ENCODE results near the gene RELB.

RELB gene

GRCh38 chr19:45061965-45062364 is 60.7 kb downstream of the RELB start:
- DNase-seq, result no peak

DNA sequence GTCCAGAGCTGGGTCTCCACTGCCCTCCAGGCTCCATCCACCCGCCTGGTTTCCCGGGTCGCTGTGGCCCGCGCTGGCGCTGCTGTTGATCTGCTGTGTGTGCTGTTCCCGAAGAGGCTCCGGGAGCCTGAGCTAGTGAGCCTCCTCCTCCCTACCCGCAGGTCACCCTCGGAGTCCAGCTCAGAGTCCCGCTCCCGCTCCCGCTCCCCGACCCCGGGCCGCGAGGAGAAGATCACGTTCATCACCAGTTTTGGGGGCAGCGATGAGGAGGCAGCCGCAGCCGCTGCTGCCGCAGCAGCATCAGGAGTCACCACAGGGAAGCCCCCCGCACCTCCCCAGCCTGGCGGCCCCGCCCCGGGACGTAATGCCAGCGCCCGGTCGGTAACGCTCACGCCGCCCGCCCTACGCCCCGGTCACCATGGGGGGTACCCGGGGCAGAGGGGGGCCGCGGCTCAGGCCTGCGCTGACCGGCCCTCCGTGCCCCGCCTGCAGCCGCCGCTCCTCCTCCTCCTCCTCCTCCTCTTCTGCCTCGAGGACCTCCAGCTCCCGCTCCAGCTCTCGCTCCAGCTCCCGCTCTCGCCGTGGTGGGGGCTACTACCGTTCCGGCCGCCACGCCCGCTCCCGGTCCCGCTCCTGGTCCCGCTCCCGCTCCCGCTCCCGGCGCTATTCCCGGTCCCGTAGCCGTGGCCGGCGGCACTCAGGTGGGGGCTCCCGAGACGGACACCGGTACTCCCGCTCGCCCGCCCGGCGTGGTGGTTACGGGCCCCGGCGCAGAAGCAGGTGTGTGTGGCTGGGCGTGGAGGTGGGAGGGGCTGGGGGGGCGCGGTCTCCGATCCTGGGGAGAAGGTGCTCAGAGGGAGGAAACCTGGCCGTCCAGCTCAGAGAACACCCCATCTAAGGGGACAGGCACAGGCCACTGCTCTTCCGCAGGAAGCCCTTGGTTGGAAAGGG is 62.9 kb downstream of the RELB start:
- no peak for DNase-seq

- DNase-seq, result no peak
Measured at GRCh38 chr19:45066921-45067661, 65.8 kb downstream of the RELB start.

- DNase-seq, result no peak
Measured at GRCh38 chr19:45068041-45068440, 66.8 kb downstream of the RELB start.

DNA sequence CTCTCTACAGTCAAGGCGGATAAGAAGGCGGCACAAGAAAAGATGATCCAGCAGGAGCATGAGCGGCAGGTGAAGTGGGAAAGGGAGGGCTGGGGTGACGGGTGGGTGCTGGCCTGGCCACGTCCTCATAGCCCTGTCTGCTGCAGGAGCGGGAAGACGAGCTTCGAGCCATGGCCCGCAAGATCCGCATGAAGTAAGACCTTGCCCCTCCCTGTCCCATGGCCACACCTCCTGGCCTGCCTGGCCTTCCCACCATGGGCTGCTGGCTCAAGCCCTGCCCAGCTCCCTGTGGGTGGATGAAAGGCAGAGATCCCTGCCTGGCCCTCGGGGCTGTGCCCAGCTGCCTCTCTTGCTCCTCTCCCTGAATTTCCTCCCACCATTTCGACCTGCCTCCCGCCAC is 67.8 kb downstream of the RELB start:
- no peak for DNase-seq

GRCh38 chr19:45070214-45070613 is 69.0 kb downstream of the RELB start:
- DNase-seq, result no peak

DNA sequence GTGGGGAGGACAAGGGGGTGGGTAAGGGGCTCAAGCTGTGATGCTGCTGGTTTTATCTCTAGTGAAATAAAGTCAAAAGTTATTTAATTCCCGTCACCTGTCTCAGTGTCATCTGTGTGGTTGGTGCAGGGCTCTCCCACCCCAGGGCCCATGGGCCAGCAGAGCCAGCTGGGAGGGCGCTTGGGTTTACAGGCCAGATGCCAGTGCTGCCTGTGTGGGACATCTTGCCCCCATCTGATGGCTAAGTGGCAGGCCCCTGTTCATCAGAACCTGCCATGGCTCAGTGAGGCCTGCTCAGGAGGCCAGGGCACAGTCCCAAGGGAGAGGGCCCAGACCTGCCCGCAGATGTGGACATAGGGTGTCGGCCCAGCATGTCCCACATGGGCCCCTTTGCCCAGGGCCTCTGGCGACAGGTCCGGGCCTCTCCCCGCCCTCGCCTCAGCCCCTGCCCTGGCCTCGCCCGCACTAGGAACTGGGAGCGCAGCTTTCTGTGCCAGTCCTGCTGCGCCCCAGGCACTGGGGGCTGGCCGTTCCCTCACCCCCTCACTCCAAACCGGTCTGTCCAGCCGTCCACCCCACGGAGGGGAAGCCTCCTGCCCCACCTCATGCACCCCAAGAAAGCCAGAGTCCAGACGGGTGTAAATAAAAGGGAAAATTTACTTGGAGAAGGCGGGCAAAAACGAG is 69.7 kb downstream of the RELB start:
- DNase-seq, result no peak

GRCh38 chr19:45071545-45071938 is 70.3 kb downstream of the RELB start:
- no peak for DNase-seq

- DNase-seq, result no peak
Measured at GRCh38 chr19:45071969-45072790, 70.9 kb downstream of the RELB start.

- DNase-seq, result no peak
Measured at GRCh38 chr19:45074744-45075300, 73.6 kb downstream of the RELB start.

- peak; percentile 97 for DNase-seq
Measured at GRCh38 chr19:45075301-45076028, 74.2 kb downstream of the RELB start.

DNA sequence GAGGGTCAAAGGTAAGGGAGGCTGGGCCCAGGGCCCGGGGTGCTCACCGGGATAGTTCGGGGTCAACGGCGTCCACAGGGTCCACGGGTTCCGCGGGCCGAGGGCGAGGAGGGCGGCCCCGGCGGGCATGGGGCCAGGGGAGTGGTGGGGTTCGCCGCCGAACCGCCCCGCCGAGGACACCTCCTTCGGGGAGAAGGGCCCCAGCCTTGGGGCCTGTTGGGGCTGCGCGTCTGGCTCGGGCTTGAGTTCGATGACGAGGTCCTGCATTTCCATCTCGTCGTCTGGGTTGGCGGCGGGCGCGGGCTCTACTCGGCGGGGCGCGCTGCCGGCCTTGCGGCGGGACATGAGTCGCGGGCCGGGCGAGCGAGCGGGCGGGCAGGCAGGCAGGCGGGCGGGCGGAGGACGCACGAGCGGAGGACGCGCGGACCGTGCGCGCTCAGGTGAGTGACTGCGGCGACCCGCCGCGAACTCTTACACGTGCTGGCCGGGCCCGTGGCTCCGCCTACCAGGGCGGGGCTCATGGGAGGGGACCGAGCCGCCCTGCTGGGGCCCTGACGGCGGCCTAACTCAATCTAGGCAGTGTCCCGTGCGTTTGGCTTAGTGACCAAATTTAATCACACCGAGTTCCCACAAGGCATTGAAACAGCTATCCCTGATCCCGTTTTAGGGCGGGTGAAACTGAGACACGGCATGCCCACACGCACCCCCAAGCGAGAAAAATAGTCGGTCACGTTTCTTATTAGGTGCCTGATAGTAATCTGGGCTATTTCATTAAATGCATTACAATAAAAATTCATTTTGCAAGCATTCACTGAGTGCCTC is 75.0 kb downstream of the RELB start, which contains the start of gene ZNF296:
TSS of gene ZNF296 (minus strand) at position 450 of the 822 bp plus-strand sequence. CDS start at position 345, 105 bp downstream.
- DNase-seq, result peak; percentile 94

GRCh38 chr19:45076851-45077730 is 75.8 kb downstream of the RELB start:
- no peak for DNase-seq

DNA sequence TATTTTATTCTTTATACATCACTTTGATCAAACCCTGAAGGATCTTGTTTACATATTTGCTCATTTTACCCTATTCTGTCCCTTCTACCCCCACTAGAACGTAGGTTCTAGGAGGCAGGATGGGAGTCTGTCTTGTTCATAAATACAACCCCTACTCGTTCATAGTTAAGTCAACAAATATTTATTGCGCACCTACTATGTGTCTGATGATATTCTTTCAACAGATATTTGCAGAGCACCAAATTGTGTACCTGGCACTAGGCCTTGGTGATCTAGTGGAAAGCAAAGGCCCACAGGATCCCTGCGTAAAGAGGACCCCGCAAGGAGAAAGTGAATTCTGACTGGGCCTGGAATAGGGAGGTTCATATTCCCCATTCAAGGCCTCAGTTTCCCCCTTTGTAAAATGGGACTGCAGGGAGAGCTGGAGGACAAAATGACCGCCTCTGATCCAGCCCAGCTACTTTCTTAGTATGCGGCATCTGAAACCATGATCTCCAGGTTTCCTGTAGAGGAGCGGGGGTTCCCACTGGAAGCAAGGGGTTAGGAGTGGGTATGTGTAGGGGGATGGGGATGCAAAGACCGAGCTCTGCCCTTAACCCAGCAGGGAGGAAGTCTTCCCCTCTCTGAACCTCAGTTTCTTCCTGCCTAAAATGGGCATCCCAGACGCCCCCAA is 77.3 kb downstream of the RELB start:
- DNase-seq, result no peak

DNA sequence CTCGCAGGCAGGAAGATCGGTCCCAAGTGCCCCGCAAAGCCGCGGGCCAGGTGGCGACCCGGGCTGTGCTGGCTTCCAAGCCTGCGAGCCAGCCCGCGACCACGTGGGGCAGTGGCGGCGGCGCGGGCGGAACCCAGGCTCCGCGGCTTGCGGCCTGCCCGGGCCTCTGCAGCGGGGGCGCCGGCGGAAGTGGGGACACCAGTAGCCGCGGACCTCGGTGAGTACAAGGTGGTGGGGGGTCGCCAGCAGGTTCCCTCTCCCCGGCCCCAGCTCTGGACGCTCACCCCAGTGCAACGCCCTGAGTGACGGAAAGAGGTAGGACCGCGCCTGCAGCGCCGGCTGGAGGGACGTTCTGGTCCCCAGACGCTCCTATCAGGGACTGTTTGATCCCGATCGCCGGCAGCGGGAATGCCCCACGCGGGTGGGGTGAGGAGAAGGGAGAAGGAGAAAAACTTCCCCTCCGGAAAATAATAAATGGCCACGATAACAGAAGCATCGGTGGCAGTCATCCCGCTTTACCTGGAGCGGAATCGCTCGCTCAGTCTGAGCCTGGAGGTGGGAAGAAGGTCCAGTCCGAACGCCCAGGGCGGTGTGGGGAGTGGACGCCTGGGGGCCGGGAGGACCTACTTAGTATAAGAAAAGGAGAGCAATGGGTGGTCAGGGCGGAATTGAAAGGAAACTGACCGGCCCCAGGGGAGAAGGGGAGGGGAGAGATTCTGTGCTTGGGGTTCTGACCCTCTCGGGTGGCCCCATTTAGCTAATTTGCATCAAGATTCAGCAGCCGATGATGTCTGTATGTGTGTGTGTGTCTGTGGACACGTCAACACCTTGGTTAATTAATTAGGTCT is 78.0 kb downstream of the RELB start, which contains the start of gene GEMIN7:
TSS of gene GEMIN7 (plus strand) at position 198 of the 848 bp plus-strand sequence. CDS start 10,855 bp downstream, outside the sequence.
- DNase-seq, result peak; percentile 90

DNA sequence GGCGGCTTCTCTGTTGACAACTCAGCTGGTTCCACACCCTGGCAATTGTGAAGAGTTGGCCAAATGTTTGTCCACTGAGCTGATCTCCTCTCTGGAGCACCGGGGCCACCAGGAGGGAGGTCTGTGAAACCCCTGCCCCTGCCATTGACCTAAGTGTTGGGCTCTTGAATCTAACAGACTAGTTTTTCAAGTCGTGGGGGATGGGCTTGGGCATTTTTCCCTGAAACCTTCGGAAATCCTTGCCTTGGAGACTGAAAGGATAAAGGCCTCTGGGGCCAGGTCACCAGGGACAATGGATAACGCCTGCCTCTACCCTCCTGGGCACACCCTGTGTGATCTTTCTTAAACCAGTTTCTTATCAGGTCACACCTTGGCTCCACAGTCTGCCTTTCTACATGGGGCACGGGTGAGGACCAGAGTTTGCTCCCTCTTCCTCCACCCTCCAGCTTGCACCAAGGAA is 78.7 kb downstream of the RELB start:
- DNase-seq, result no peak

DNA sequence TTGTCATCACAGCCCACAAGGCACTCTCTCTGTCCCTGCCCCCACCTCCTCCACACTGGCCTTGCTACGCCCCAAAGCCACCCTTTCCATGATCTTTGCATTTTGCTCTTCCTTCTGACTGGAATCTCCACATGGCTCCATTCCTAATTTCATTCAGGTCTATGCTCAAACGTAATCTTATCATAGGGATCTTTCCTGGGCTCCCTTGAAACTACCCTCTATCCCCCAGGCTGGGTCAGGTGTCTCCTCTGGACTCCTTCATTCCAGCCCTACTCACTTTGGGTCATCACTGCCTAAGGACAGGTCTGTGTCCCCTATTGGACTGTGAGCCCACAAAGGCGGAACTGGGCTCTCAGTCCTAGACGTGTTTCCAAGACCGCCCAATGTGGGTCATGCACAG is 80.9 kb downstream of the RELB start:
- no peak for DNase-seq

All from OCI-M1 (cell line).